Neural cell (in vitro differentiated cells): ENCODE measurements around the gene DENND10. TPM values are rescaled to one million over a fixed set of nuclear protein-coding genes. Genes with fewer than 3 reads are reported as not detected.
A peak's percentile ranks its signal among the peaks of the same experiment; 100 is the strongest.

Experiments
- H2AFZ ChIP-seq: fragments of 200-600, 300-800 bp; sonication (generic), shearing (Covaris generic); 2 replicates; pipeline ENCODE4 v1.6.0; 2014; ENCODE audit warnings: low read depth, mild to moderate bottlenecking, antibody characterized with exemption, low read length, moderate library complexity
- H3F3A ChIP-seq: fragments of 200-600 bp; shearing (Covaris generic); 2 replicates; pipeline ENCODE4 v1.6.1; 2016; ENCODE audit warnings: mild to moderate bottlenecking, moderate library complexity, mixed read lengths, antibody characterized with exemption, low read length; ENCODE audit not compliant: insufficient read depth, poor library complexity, severe bottlenecking
- H3K27ac ChIP-seq: fragments of 200-600, 300-800 bp; sonication (generic), shearing (Covaris generic); 2 replicates; pipeline ENCODE4 v1.5.1; 2014; ENCODE audit warnings: mild to moderate bottlenecking, low read length, moderate library complexity
- H3K27me3 ChIP-seq: fragments of 300-800, 200-600 bp; sonication (generic), shearing (Covaris generic); 2 replicates; pipeline ENCODE4 v1.6.0; 2014; ENCODE audit warnings: mild to moderate bottlenecking, low read depth, low read length, moderate library complexity; ENCODE audit not compliant: insufficient read depth
- H3K36me3 ChIP-seq: fragments of 300-800, 200-600 bp; sonication (generic), shearing (Covaris generic); 2 replicates; pipeline ENCODE4 v1.5.1; 2014; ENCODE audit warnings: mild to moderate bottlenecking, antibody characterized with exemption, low read length, moderate library complexity; ENCODE audit not compliant: insufficient read depth
- H3K4me2 ChIP-seq: fragments of 300-800, 200-600 bp; sonication (generic), shearing (Covaris generic); 2 replicates; pipeline ENCODE4 v1.6.0; 2014; ENCODE audit warnings: mild to moderate bottlenecking, low read length
- H3K4me3 ChIP-seq: fragments of 300-800, 200-600 bp; sonication (generic), shearing (Covaris generic); 2 replicates; pipeline ENCODE4 v1.5.1; 2014; ENCODE audit warnings: mild to moderate bottlenecking, low read length, moderate library complexity
- H3K79me2 ChIP-seq: fragments of 200-600 bp; shearing (Covaris generic); replicated peaks from 2 replicates; pipeline ENCODE4 v1.6.0; 2014; ENCODE audit warnings: mild to moderate bottlenecking, low read length, moderate library complexity; ENCODE audit not compliant: insufficient read depth
- H3K9ac ChIP-seq: fragments of 300-800, 200-600 bp; sonication (generic), shearing (Covaris generic); 2 replicates; pipeline ENCODE4 v1.6.1; 2016; ENCODE audit warnings: mild to moderate bottlenecking, low read length, mixed read lengths
- H3K9me2 ChIP-seq: fragments of 200-600 bp; shearing (Covaris generic); 2 replicates; pipeline ENCODE4 v1.6.1; 2016; ENCODE audit warnings: mild to moderate bottlenecking, low read length, mixed read lengths; ENCODE audit not compliant: insufficient read depth
- H3K9me3 ChIP-seq: fragments of 200-600, 300-800 bp; sonication (generic), shearing (Covaris generic); 2 replicates; pipeline ENCODE4 v1.6.1; 2016; ENCODE audit warnings: mild to moderate bottlenecking, mixed run types, low read length, moderate library complexity, mixed read lengths
- H4K20me1 ChIP-seq: fragments of 200-600 bp; shearing (Covaris generic); 2 replicates; pipeline ENCODE4 v1.6.1; 2016; ENCODE audit warnings: mild to moderate bottlenecking, mixed run types; ENCODE audit not compliant: insufficient read depth
- EP300 ChIP-seq: fragments of 450-650 bp; conservative IDR thresholded peaks from 2 replicates; pipeline ENCODE4 v1.6.1; 2014; ENCODE audit warnings: antibody characterized with exemption, mild to moderate bottlenecking, moderate library complexity; ENCODE audit not compliant: poor library complexity, severe bottlenecking
- EZH2 ChIP-seq: fragments of 200-600, 300-800 bp; shearing (Covaris generic), sonication (generic); IDR thresholded peaks from 2 replicates; pipeline ENCODE4 v1.6.1; 2014; ENCODE audit warnings: antibody characterized with exemption, low read length, borderline replicate concordance, mild to moderate bottlenecking; ENCODE audit not compliant: insufficient read depth, poor library complexity, severe bottlenecking
- MXI1 ChIP-seq: fragments of 450-650 bp; conservative IDR thresholded peaks from 2 replicates; pipeline ENCODE4 v1.6.1; 2014; ENCODE audit warnings: antibody characterized with exemption, mild to moderate bottlenecking; ENCODE audit not compliant: poor library complexity, severe bottlenecking
- POLR2AphosphoS5 ChIP-seq: IDR thresholded peaks from 2 replicates; pipeline ENCODE4 v1.6.1; 2012
- SMC3 ChIP-seq: fragments of 450-650 bp; conservative IDR thresholded peaks from 2 replicates; pipeline ENCODE4 v1.6.1; 2014; ENCODE audit warnings: antibody characterized with exemption, mild to moderate bottlenecking, moderate library complexity; ENCODE audit not compliant: poor library complexity
- TAF1 ChIP-seq: IDR thresholded peaks from 2 replicates; pipeline ENCODE4 v1.6.1; 2012; ENCODE audit warnings: low read depth
- polyA plus RNA-seq: library from polyadenylated mRNA; depleted of rRNA; stranded (reverse); fragments of >200 nt; gene quantifications from 2 replicates; pipeline ENCODE4 v1.2.3, GENCODE V29; 2014
- TF ChIP-seq, protein P1 (sequence below): fragments of 450-650 bp; IDR thresholded peaks from 2 replicates; pipeline ENCODE4 v1.5.1; 2014; ENCODE audit warnings: antibody characterized with exemption, mild to moderate bottlenecking, moderate library complexity; ENCODE audit not compliant: poor library complexity, severe bottlenecking
- TF ChIP-seq, protein P2 (sequence below): IDR thresholded peaks from 2 replicates; pipeline ENCODE4 v1.6.1; 2012; ENCODE audit warnings: borderline replicate concordance

Gene DENND10
- polyA plus RNA-seq, 1 donor from 2014 or later: 81.6 TPM

DNA sequence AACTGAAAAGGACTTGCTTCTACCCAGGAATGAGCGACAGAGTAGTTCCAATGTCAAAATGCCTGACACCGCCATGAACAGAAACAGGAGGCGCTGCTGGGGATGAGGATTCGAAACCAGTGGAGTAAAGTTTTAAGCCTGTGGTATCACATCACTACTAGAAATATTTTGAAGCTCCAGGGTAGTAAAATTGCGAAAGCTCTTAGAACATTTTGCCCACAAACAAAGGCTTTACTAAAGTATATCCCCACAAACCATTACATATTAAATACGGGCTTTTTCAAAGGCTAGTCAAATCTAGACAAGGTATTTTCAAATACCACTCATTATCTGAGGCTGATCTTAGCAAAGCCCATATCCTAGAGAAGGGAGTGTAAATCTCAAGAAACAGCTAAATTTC, 72.3 kb downstream of the DENND10 start:
- peaks cover 8% of the 10 kb centered on the region for H3K36me3 ChIP-seq
- H3K4me2 ChIP-seq: no peak overlapping the region
- no peak overlapping the region for H3K4me3 ChIP-seq
- H3F3A ChIP-seq: no peaks in the 10 kb centered on the region
- H3K79me2 ChIP-seq: peaks cover 24% of the 10 kb centered on the region
- H4K20me1 ChIP-seq: no peaks in the 10 kb centered on the region
- no peaks in the 10 kb centered on the region for H3K9me3 ChIP-seq
- TF ChIP-seq MXI1 (no peak), EZH2 (no peak), EP300 (no peak), TAF1 (no peak), POLR2AphosphoS5 (no peak)
- TF ChIP-seq, protein P1, sequence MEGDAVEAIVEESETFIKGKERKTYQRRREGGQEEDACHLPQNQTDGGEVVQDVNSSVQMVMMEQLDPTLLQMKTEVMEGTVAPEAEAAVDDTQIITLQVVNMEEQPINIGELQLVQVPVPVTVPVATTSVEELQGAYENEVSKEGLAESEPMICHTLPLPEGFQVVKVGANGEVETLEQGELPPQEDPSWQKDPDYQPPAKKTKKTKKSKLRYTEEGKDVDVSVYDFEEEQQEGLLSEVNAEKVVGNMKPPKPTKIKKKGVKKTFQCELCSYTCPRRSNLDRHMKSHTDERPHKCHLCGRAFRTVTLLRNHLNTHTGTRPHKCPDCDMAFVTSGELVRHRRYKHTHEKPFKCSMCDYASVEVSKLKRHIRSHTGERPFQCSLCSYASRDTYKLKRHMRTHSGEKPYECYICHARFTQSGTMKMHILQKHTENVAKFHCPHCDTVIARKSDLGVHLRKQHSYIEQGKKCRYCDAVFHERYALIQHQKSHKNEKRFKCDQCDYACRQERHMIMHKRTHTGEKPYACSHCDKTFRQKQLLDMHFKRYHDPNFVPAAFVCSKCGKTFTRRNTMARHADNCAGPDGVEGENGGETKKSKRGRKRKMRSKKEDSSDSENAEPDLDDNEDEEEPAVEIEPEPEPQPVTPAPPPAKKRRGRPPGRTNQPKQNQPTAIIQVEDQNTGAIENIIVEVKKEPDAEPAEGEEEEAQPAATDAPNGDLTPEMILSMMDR: no peak
- TF ChIP-seq, protein P2, sequence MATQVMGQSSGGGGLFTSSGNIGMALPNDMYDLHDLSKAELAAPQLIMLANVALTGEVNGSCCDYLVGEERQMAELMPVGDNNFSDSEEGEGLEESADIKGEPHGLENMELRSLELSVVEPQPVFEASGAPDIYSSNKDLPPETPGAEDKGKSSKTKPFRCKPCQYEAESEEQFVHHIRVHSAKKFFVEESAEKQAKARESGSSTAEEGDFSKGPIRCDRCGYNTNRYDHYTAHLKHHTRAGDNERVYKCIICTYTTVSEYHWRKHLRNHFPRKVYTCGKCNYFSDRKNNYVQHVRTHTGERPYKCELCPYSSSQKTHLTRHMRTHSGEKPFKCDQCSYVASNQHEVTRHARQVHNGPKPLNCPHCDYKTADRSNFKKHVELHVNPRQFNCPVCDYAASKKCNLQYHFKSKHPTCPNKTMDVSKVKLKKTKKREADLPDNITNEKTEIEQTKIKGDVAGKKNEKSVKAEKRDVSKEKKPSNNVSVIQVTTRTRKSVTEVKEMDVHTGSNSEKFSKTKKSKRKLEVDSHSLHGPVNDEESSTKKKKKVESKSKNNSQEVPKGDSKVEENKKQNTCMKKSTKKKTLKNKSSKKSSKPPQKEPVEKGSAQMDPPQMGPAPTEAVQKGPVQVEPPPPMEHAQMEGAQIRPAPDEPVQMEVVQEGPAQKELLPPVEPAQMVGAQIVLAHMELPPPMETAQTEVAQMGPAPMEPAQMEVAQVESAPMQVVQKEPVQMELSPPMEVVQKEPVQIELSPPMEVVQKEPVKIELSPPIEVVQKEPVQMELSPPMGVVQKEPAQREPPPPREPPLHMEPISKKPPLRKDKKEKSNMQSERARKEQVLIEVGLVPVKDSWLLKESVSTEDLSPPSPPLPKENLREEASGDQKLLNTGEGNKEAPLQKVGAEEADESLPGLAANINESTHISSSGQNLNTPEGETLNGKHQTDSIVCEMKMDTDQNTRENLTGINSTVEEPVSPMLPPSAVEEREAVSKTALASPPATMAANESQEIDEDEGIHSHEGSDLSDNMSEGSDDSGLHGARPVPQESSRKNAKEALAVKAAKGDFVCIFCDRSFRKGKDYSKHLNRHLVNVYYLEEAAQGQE: no peak
- no peaks in the 10 kb centered on the region for H3K27me3 ChIP-seq
- H3K9ac ChIP-seq: no peak overlapping the region
- no peak overlapping the region for H3K27ac ChIP-seq
- no peak overlapping the region for H2AFZ ChIP-seq
- no peaks in the 10 kb centered on the region for H3K9me2 ChIP-seq

DNA sequence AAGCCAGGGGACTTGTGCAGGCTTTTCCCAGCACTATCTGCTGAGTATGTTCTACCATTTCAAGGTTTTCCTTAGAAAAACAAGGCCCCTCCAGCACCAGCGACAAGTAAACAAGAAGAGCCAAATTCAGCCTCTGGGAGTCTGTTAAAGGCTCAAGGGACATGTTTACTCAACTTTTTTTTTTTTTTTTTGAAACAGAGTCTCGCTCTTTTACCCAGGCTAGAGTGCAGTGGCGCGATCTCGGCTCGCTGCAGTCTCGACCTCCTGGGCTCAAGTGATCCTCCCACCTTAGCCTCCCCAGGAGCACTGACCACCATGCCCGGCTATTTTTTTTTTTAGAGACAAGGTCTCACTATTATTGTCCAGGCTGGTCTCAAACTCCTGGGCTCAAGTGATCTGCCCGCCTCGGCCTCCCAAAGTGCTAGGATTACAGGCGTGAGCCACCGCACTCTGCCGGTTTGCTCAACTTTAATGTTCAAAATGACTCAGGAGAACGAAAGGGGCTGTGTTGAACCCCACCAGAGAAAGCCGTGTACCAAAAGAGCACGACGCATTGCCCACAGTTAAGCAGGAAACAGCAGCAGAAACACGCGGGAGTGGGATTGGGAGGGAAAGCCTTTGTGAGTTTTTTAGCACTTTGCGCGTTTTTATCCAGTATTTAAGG, 73.9 kb downstream of the DENND10 start:
- no peaks in the 10 kb centered on the region for H3K9me3 ChIP-seq
- no peaks in the 10 kb centered on the region for H3K9me2 ChIP-seq
- H3K4me3 ChIP-seq: peak overlapping the region; percentile 85
- peak overlapping the region; percentile 79 for H3K4me2 ChIP-seq
- H3K27ac ChIP-seq: peak overlapping the region; percentile 96
- no peak for TF ChIP-seq SMC3
- TF ChIP-seq, protein P2: no peak
- TF ChIP-seq EP300: no peak
- no peak for TF ChIP-seq EZH2
- peak overlapping the region; percentile 90 for H3K9ac ChIP-seq
- no peaks in the 10 kb centered on the region for H3K27me3 ChIP-seq
- peak overlapping the region; percentile 83 for H2AFZ ChIP-seq
- H3F3A ChIP-seq: no peaks in the 10 kb centered on the region
- H3K79me2 ChIP-seq: peaks cover 24% of the 10 kb centered on the region
- no peaks in the 10 kb centered on the region for H3K36me3 ChIP-seq
- no peaks in the 10 kb centered on the region for H4K20me1 ChIP-seq
